GM21723 (cell line): ENCODE results near the gene RUBCNL.
"Not testable (repeated sequence)": the region's sequence is repeated elsewhere in the genome, so short reads cannot be mapped to it uniquely, and the experiment has no call there.

ENCODE experiments used
- ATAC-seq: cut with Tn5 transposase; IDR thresholded peaks from one replicate; pipeline ENCODE4 v1.9.1; 2021; ENCODE audit warnings: mild to moderate bottlenecking, moderate library complexity; ENCODE audit not compliant: unreplicated experiment

The RUBCNL gene

GRCh38 chr13:46387064-46387851 is at the start of gene RUBCNL:
Gene RUBCNL (minus strand): TSS chr13:46387252. CDS start chr13:46372475, 14,777 bp downstream.
- ATAC-seq, result peak; percentile 39

- ATAC-seq, result not testable (repeated sequence)
Measured at GRCh38 chr13:46429558-46429957, 42.5 kb upstream of the RUBCNL start.

GRCh38 chr13:46405457-46405856 is 18.4 kb upstream of the RUBCNL start:
- no peak for ATAC-seq

GRCh38 chr13:46404733-46405100 is 17.7 kb upstream of the RUBCNL start:
- ATAC-seq, result no peak

GRCh38 chr13:46403851-46404732 is 17.0 kb upstream of the RUBCNL start:
- ATAC-seq, result no peak

GRCh38 chr13:46402178-46402577 is 15.1 kb upstream of the RUBCNL start:
- ATAC-seq, result no peak

- ATAC-seq, result peak; percentile 77
Measured at GRCh38 chr13:46401432-46401831, 14.4 kb upstream of the RUBCNL start.

- ATAC-seq, result no peak
Measured at GRCh38 chr13:46396341-46396740, 9.3 kb upstream of the RUBCNL start.

GRCh38 chr13:46392967-46393366 is 5.9 kb upstream of the RUBCNL start:
- ATAC-seq, result peak; percentile 42

- ATAC-seq, result peak; percentile 45
Measured at GRCh38 chr13:46389457-46390451, 2.7 kb upstream of the RUBCNL start.

GRCh38 chr13:46388846-46389245 is 1.8 kb upstream of the RUBCNL start:
- no peak for ATAC-seq

GRCh38 chr13:46388308-46388707 is 1.3 kb upstream of the RUBCNL start:
- ATAC-seq, result no peak

- ATAC-seq, result no peak
Measured at GRCh38 chr13:46386392-46387063, 524 bp downstream of the RUBCNL start.

GRCh38 chr13:46385946-46386345 is 1.1 kb downstream of the RUBCNL start:
- ATAC-seq, result peak; percentile 19

GRCh38 chr13:46383383-46383782 is 3.7 kb downstream of the RUBCNL start:
- ATAC-seq, result no peak

GRCh38 chr13:46382224-46382623 is 4.8 kb downstream of the RUBCNL start:
- peak; percentile 36 for ATAC-seq

- no peak for ATAC-seq
Measured at GRCh38 chr13:46380242-46380641, 6.8 kb downstream of the RUBCNL start.

- no peak for ATAC-seq
Measured at GRCh38 chr13:46379611-46380010, 7.4 kb downstream of the RUBCNL start.

GRCh38 chr13:46378411-46378810 is 8.6 kb downstream of the RUBCNL start:
- ATAC-seq, result no peak

- ATAC-seq, result peak; percentile 44
Measured at GRCh38 chr13:46377554-46377953, 9.5 kb downstream of the RUBCNL start.
